ENCODE measurements around the gene HLA-DOA. TPM values are rescaled to one million over a fixed set of nuclear protein-coding genes. Genes with fewer than 3 reads are reported as not detected.

Gene HLA-DOA
- total and polyA plus RNA-seq, 10 of the 15 experiments (the other 5 are each of a cell fraction or from before 2014, with no cell fraction given) = 8.8 to 108 (median 58.3) TPM

- TF ChIP-seq DPF2 (IDR thresholded peaks at IDR 0.05) = no peak
- no peak for TF ChIP-seq EP300 (IDR thresholded peaks at IDR 0.05; ENCODE audit: borderline replicate concordance in 1 of 2, control insufficient read depth in 1 of 2, low read depth in 2 of 2, low read length in 2 of 2)
- no peak for TF ChIP-seq POLR2AphosphoS2 (IDR thresholded peaks at IDR 0.05; ENCODE audit: low read depth, low read length)
- no peak for TF ChIP-seq RELA (IDR thresholded peaks at IDR 0.05; ENCODE audit: borderline replicate concordance, partially characterized antibody)
- no peak for TF ChIP-seq ZZZ3 (IDR thresholded peaks at IDR 0.05; ENCODE audit: control insufficient read depth, insufficient read length, low read depth)
- TF ChIP-seq MYC (IDR thresholded peaks at IDR 0.05; ENCODE audit: insufficient read depth, insufficient read length, insufficient replicate concordance, low read length, severe bottlenecking) = no peak
- no peak for TF ChIP-seq ATF2 (IDR thresholded peaks at IDR 0.05; ENCODE audit: low read length)
- no peak for TF ChIP-seq CEBPB (IDR thresholded peaks at IDR 0.05; ENCODE audit: borderline replicate concordance in 1 of 2, low read depth in 2 of 2, low read length in 2 of 2)
- TF ChIP-seq SREBF1 (IDR thresholded peaks at IDR 0.05; ENCODE audit: low read length) = no peak
- no peak for TF ChIP-seq FOXM1 (IDR thresholded peaks at IDR 0.05; ENCODE audit: low read depth, low read length)
- no peak for TF ChIP-seq STAT1 (conservative IDR thresholded peaks at IDR 0.05)
- TF ChIP-seq POU2F2 (IDR thresholded peaks at IDR 0.05; ENCODE audit: borderline replicate concordance, low read depth, low read length) = no peak
- no peak for TF ChIP-seq JUNB (IDR thresholded peaks at IDR 0.05)
These were observed 12.5 kb upstream of the HLA-DOA start for GRCh38 chr6:33021917-33022316.

More at GRCh38 chr6:33021917-33022316, 12.5 kb upstream of the HLA-DOA start:
- ChIA-PET RAD21 (ENCODE audit: unreplicated experiment) (interaction anchor here (9.7 kb wide), 1 partner anchor 59 kb away, joined by 108 read pairs; no protein-coding TSS in a partner anchor), CTCF (interaction anchor here (3.7 kb wide), 1 partner anchor 28 kb away, joined by 22 read pairs; no protein-coding TSS in a partner anchor), POLR2A (interaction anchor here (2.5 to 14.8 kb wide), 2 partner anchors 13 to 51 kb away, joined by 8 to 240 read pairs; partner anchors contain the start of genes HLA-DOA, HLA-DPA1 and HLA-DPB1), SMC1A (ENCODE audit: uncharacterized antibody, unreplicated experiment) (interaction anchor here (0.6 to 9.3 kb wide), 4 partner anchors 6 to 60 kb away, joined by 3 to 157 read pairs (median 78); partner anchors contain the start of genes HLA-DPA1 and HLA-DPB1)
- FAIRE-seq (no peak), DNase-seq (ENCODE audit: low read depth, low spot score) (no peak), ATAC-seq (no peak)
- Histone ChIP-seq H3K27me3 (replicated peaks in 1 of 2; ENCODE audit: control insufficient read depth in 2 of 2, insufficient read depth in 2 of 2, low read length in 1 of 2) (no peaks in the 10 kb centered on the region), H3K27ac (ENCODE audit: control insufficient read depth, insufficient read depth) (no peak overlapping the region), H3K36me3 (ENCODE audit: control insufficient read depth in 2 of 2, insufficient read depth in 2 of 2, low read length in 1 of 2) (no peaks in the 10 kb centered on the region), H3K9me3 (replicated peaks; ENCODE audit: control insufficient read depth, insufficient read depth, low read length) (peaks cover 3% of the 10 kb centered on the region), H3K4me3 (no peak overlapping the region), H3K4me2 (ENCODE audit: control insufficient read depth, insufficient read depth) (no peak overlapping the region), H3K79me2 (ENCODE audit: control insufficient read depth, insufficient read depth, low read length) (no peaks in the 10 kb centered on the region), H3K9ac (ENCODE audit: control insufficient read depth, insufficient read depth, low read length) (no peak overlapping the region), H3K4me1 (ENCODE audit: control insufficient read depth, insufficient read depth, low read length) (peaks cover 26% of the 10 kb centered on the region), H2AFZ (ENCODE audit: control insufficient read depth, low read depth, low read length) (no peak overlapping the region), H4K20me1 (ENCODE audit: control insufficient read depth, insufficient read depth) (no peaks in the 10 kb centered on the region)
- 85% methylated on average over 11 of the region's 11 CpGs for WGBS (ENCODE audit: insufficient coverage, insufficient replicate concordance, low lambda C conversion rate, missing lambda C conversion rate)
- in situ Hi-C loops (cut with MboI) = no loop called here
- BruUV-seq (replicated peaks) = no TSS peak
- intact Hi-C loops (cut with micrococcal nuclease; ENCODE audit: unreplicated experiment) = no loop called here
